Stimulated activated CD8-positive, alpha-beta memory T cell treated with anti-CD3 and anti-CD28 coated beads, Interleukin-15, amount 100 ng/mL, for 48 hours (primary cell): ENCODE results near the gene SIAH3.

Experiments used
- DNase-seq, 2 donors: peaks; one replicate each; pipeline ENCODE4 v3.0.0-alpha.2; 2020; ENCODE audit warnings: low read depth in 2 of 2

The SIAH3 gene

DNA sequence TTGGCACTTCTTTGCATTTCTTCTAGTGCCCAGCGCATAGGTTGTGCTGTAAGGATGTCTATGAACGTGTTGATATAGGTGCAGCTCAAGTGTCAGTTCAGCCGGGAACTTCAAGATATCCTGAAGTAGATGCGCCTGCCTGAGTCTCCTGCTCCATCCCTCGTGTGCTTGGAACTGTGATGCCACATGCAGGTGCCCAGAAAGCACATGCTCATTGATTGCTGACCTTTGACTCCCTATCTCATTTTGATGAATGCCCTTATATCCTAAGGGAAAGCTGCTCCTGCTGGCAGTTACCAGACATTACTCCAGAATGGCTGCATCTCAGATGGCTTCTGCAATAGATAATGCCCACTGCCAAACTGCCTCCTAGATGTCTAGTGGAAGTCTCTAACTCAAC is 108.6 kb downstream of the SIAH3 start:
- DNase-seq = no peak

DNA sequence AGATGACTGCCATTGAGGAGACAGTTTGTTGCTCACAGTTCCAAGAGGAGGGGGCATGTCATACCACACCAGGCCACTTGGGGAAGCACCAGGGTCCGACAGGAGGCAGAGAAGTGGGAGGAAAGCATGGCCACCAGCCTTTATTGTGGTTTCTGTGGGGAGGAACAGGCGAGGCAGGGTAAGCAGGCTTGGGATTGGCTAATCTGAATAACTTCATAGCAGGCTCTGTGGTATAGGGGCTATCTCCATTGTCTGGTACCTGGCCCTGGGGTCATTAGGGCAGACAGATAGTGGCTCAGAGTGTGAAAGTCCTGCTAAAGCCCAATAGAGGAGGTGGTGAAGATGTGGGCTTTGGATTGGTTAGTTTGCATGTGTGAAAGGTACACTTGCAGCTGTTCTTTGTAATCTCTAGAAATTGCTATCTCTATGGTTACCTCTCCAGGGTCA is 114.0 kb downstream of the SIAH3 start:
- DNase-seq = peak; percentile 4 to 5

DNA sequence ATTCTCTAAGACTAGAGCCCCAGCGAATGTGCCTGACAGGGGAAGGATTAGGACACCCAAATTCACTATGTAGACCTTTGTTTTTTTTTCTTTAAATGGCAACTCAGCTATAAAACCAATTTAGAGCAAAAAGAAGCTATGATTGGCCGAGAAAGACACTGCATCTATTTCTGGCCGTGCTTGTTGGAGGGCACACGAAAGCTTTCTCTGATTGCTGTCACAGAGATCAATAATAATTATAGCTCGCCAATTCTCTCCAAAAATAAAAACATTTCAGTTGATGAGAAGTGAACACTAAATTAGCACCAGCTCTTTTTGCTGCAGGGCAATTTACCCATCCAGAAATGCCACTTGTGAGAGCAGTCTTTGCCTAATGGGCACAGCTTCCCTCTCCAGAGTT is 118.2 kb downstream of the SIAH3 start:
- no peak for DNase-seq

DNA sequence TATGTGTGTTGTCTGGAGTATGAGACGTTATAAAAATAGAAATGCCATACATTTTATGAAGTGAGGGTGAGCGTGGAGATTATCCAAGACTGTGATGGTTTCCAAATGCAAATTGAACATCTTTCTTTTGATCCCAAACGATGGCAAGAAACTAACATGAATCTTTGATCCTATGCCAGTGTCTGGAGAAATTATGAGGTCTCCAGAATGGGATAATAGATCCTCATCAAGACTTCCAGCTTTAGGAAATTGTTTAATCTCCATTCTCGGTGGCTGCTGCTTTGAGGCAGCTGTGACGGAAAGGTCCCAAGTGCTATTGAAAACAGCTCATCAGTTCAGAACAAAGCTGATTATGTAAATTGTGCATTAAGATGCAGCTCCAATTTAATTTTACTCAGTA is 118.6 kb downstream of the SIAH3 start:
- DNase-seq = no peak

DNA sequence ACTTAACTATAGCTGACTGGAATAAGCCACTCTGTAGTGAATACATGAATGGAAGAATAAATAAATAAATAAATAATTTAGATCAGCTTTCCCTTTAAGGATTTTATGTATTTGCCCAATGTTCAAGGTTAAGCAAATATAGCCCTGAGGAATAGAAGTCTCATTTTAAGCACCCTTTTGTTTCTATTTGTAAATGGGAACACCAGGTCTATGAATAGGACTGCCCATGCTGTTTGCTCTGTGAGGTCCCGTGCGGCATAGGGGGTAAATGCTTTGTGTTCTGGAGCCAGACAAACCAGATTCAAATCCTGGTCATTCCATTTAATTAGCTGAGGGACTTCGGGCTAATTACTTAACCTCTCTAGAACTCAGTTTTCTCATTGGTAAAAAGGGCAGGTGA is 120.1 kb downstream of the SIAH3 start:
- DNase-seq = no peak

DNA sequence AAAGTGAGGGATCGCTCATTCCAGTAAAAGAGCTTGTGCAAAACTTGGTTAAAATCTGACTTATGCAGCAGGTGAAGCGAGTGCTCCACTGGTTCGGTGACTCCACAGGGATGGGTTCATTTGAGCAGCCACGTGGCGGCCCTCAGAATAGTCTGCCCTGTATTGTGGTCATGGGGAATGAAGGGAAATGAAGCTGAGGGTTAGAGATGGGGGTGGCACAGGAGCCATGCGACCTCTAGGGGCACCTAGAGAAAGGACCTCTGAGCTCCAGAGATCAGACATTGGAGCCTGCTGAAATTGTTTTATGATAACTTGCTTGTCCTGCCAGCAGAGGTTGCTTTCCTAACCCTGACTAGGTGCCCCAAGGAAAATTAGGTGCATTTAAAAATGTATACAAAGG is 122.8 kb downstream of the SIAH3 start:
- DNase-seq = no peak
